Activated T-cell treated with anti-CD3 and anti-CD28 coated beads, Interleukin-2, amount 50 U/mL, for 48 hours (primary cell): ENCODE results near the gene EMD.

Experiments
- DNase-seq, 2 experiments: peaks; one replicate each; pipeline ENCODE4 v3.0.0-alpha.2; 2020

Gene EMD

DNA sequence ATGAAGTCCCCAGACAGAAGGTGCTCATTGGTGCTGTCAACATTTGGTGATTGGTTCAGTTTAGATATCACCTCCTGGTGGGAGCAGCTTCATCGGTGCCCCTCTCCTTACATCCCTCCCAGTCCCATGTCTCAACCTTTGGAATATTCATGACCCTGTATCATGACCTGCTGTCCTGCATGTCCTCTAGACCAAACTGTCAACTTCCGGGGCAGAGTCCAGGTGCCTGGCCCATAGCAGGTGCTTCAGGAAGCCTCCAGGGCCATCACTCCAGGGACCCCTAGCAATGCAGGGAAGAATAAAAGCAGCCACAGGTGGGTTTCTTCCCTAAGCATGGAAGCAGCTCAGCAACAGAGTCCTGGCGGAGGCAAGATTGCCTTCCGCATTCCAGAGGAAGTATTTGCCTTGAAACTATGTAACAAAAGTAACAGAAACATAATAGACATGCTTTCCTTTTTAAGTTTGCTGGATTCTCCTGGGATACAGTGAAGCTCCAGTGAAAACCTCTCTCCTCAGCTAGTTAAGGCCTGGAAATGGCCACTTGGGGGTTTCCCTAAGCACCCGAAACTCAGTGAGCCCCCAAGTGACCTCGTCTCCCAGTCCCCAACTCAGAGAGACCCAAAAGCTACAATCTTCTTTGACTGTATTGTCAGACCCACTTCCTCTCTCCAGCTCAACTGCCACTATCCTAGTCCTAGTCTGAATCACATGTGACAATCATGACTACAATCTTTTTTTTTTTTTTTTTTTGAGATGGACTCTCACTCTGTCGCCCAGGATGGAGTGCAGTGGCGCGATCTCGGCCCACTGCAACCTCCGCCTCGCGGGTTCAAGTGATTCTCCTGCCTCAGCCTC lies 48.0 kb downstream of the EMD start:
- no peak for DNase-seq

GRCh38 chrX:154428176-154429171 lies 49.4 kb downstream of the EMD start, which contains the start of gene ATP6AP1:
ATP6AP1 (plus strand) TSS chrX:154428677; CDS start chrX:154428693, 16 bp downstream.
- DNase-seq: peak; percentile 87 to 92

- DNase-seq: no peak
Observed at GRCh38 chrX:154429711-154430110, 50.6 kb downstream of the EMD start.

DNA sequence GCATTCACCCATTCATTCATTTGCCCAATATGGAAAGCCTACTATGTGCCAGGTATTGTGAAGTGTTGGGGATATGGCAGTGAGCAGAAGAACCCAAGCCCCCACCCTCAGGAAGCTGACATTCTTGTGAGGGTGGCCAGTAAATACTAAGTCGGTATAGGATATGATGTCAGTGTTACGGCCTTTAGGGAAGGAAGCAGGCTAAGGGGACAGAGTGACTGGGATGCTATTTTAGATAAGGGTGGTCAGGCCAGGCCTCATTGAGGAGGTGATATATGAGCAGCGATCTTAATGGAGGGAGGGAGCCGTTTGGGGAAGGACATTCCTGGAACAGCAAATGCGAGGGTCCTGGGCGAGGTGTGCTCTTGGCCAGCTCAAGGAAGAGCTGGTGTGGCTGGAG lies 51.4 kb downstream of the EMD start:
- DNase-seq: no peak

- DNase-seq: no peak
Observed at GRCh38 chrX:154430916-154431315, 51.8 kb downstream of the EMD start.
